Adrenal gland (tissue), 5 donors: ENCODE results near the gene CSNK1A1L.

ENCODE experiments used
- CTCF ChIP-seq, 6 experiments: fragments of 450-650 bp in 4 of 6; fragments of 200-600 bp in 2 of 6; sonication (generic) in 1 of 6; IDR thresholded peaks; 1 replicate in 5 of 6; 2 replicates in 1 of 6; pipeline versions ENCODE4 v1.5.1 to v1.8.0; 2016 to 2021; ENCODE audit warnings: antibody characterized with exemption in 6 of 6, mild to moderate bottlenecking in 2 of 6, moderate library complexity in 1 of 6
- POLR2A ChIP-seq, 2 donors: fragments of 450-650 bp; IDR thresholded peaks; one replicate each; pipeline ENCODE4 v1.6.1; 2017; ENCODE audit warnings: antibody characterized with exemption in 2 of 2, mild to moderate bottlenecking in 2 of 2, moderate library complexity in 1 of 2
- donor health status: DM: no; HTN: no; CAD: no.

GRCh38 chr13:37087486-37087885 is 18.0 kb downstream of the CSNK1A1L start:
- TF ChIP-seq CTCF (IDR thresholded peaks at IDR 0.05) (no peak), POLR2A (IDR thresholded peaks at IDR 0.05) (no peak)
